A549 treated with dexamethasone at 1 μM for 4 hours (cell line): ENCODE measurements around the gene AICDA. TPM values are rescaled to one million over a fixed set of nuclear protein-coding genes. Genes with fewer than 3 reads are reported as not detected.

Experiments
- total RNA-seq: library from RNA; stranded (reverse); fragments of 200-300 nt; extraction: Qiagen RNA extraction; gene quantifications from 5 replicates; pipeline ENCODE4 v1.2.3, GENCODE V29; 2022

The AICDA gene
- 0.13 to 0.21 TPM (median 0.16 TPM) in 5 replicates for total RNA-seq

DNA sequence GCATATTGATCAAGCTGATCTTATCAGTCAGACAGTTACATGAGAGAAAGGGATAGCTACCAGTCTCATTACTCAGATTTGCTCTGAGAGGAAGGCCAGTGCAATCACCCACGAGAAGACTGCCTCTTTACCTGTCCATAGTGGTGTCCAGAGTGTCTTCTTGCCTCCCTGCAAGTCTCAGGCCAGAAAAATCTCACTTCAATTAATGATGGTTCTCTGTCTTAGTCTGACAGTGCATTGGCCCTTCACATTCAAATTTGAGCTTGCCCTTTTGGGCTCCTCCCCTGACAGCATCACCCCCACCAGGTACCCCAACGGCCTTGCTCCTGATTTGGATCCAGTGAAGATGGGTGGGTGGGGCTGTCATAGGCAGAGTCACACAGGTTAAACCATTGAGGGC lies at the start of gene AICDA:
Gene AICDA (minus strand): TSS at position 231 of the 400 bp plus-strand sequence. CDS start 92 bp downstream, at position 139.

Other genes with a start within 250 kb of the AICDA start
- not detected in 5 replicates for gene CLEC6A, start 156.9 kb downstream of the AICDA start, total RNA-seq
- gene CLEC4D, start 99.4 kb downstream of the AICDA start, total RNA-seq: not detected in 5 replicates
- gene CLEC4E, start 72.0 kb downstream of the AICDA start, total RNA-seq: 0.12 to 0.41 TPM (median 0.28 TPM) in 5 replicates
- gene MFAP5, start 50.0 kb upstream of the AICDA start, total RNA-seq: 0.12 to 0.37 TPM (median 0.23 TPM) in 5 replicates
- gene RIMKLB, start 85.1 kb upstream of the AICDA start, total RNA-seq: 18.0 to 23.7 TPM (median 20.9 TPM) in 5 replicates
- not detected in 5 replicates for gene A2ML1, start 209.8 kb upstream of the AICDA start, total RNA-seq